Colonic mucosa (tissue), 4 donors: ENCODE results near the gene TOMM40. TPM values are rescaled to one million over a fixed set of nuclear protein-coding genes. Genes with fewer than 3 reads are reported as not detected.

Experiments used
- DNase-seq: peaks from one replicate; pipeline ENCODE4 v3.0.0-alpha.2; 2020
- H3K27ac ChIP-seq: fragments of 200-600 bp; one replicate; pipeline ENCODE4 v1.8.0; 2021
- H3K27me3 ChIP-seq: fragments of 200-600 bp; one replicate; pipeline ENCODE4 v1.8.0; 2021
- H3K36me3 ChIP-seq: fragments of 200-600 bp; one replicate; pipeline ENCODE4 v1.8.0; 2021
- H3K4me1 ChIP-seq: fragments of 200-600 bp; one replicate; pipeline ENCODE4 v1.8.0; 2021; ENCODE audit warnings: mild to moderate bottlenecking
- H3K4me3 ChIP-seq: fragments of 200-600 bp; one replicate; pipeline ENCODE4 v1.8.0; 2021
- H3K9ac ChIP-seq, 2 donors: one replicate each; pipeline ENCODE4 v1.7.0; 2013; ENCODE audit warnings: control low read depth in 2 of 2, low read depth in 2 of 2, low read length in 2 of 2
- H3K9me3 ChIP-seq: fragments of 200-600 bp; one replicate; pipeline ENCODE4 v1.8.0; 2021
- intact Hi-C: fragments of 100-400 bp; cut with DNase I; formaldehyde crosslinking; loops from one replicate; pipeline ENCODE4 v1.14.1; 2022
- total RNA-seq, 2 donors: library from RNA; stranded (reverse); fragmentation: NEBNext Ultra II Directional in 1 of 2; extraction: Animal tissue kit (Norgen Biotek cat#: 25700) in 1 of 2; gene quantifications; one replicate each; pipeline ENCODE4 v1.2.1, GENCODE V29; 2021
- TF ChIP-seq, protein P1 (sequence below): fragments of 200-600 bp; IDR thresholded peaks from one replicate; pipeline ENCODE4 v1.8.0; 2022; ENCODE audit warnings: antibody characterized with exemption, mild to moderate bottlenecking
- donor health status: healthy.
- donor health status: DM: no; HTN: no; CAD: no.
- donor health status: DM: no; HTN: no; CAD: no.

The TOMM40 gene
- total RNA-seq, 2 donors from 2014 or later = 60.0 to 167 TPM

DNA sequence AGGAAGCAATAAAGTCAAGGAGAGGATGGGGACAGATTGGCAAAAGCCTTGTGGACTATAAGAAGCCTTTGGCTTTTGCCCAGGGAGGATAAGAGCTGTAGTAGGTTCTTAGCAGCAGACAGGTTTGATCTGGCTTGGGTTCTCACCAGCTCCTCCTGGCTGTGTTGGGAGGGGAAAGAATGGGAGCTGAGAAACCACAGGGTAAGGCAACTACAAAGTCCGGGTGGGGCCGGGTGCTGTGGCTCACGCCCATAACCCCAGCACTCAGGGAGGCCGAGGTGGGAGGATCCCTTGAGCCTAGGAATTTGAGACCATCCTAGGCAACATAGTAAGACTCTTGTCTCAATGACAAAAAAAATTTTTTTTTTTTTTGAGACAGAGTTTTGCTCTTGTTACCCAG, 24.4 kb upstream of the TOMM40 start:
- Histone ChIP-seq H3K36me3 (peaks cover 3% of the 10 kb centered on the region), H3K9ac (no peak overlapping the region), H3K27ac (no peak overlapping the region), H3K4me3 (no peak overlapping the region), H3K9me3 (no peaks in the 10 kb centered on the region), H3K4me1 (no peaks in the 10 kb centered on the region), H3K27me3 (no peaks in the 10 kb centered on the region)
- TF ChIP-seq, protein P1, sequence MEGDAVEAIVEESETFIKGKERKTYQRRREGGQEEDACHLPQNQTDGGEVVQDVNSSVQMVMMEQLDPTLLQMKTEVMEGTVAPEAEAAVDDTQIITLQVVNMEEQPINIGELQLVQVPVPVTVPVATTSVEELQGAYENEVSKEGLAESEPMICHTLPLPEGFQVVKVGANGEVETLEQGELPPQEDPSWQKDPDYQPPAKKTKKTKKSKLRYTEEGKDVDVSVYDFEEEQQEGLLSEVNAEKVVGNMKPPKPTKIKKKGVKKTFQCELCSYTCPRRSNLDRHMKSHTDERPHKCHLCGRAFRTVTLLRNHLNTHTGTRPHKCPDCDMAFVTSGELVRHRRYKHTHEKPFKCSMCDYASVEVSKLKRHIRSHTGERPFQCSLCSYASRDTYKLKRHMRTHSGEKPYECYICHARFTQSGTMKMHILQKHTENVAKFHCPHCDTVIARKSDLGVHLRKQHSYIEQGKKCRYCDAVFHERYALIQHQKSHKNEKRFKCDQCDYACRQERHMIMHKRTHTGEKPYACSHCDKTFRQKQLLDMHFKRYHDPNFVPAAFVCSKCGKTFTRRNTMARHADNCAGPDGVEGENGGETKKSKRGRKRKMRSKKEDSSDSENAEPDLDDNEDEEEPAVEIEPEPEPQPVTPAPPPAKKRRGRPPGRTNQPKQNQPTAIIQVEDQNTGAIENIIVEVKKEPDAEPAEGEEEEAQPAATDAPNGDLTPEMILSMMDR = no peak
- intact Hi-C loops = no loop called here
- peak; percentile 57 for DNase-seq

DNA sequence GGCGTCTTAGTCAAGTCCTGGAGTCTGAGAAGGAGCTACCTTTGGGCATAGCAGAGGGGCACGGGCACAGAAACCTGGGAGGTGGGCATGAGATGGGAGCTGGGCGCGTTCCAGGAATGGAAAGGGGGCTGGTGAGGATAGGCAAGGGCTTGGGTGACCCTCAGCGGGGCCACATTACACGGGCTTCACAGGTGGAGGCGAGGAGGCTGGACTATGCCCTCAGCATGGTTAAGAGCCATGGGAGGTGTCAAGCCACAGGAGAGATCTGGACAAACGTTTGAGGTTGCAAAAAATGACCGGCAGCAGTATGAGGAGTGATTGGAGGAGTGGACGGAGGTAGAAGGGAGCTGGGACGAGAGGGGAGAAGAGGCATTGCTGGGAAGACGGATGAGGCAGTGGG, 23.5 kb upstream of the TOMM40 start:
- Histone ChIP-seq H3K4me1 (no peaks in the 10 kb centered on the region), H3K27me3 (no peaks in the 10 kb centered on the region), H3K27ac (no peak overlapping the region), H3K36me3 (peaks cover 12% of the 10 kb centered on the region), H3K4me3 (no peak overlapping the region), H3K9ac (no peak overlapping the region), H3K9me3 (no peaks in the 10 kb centered on the region)
- no peak for DNase-seq
- intact Hi-C loops = no loop called here
- TF ChIP-seq, protein P1 = no peak

DNA sequence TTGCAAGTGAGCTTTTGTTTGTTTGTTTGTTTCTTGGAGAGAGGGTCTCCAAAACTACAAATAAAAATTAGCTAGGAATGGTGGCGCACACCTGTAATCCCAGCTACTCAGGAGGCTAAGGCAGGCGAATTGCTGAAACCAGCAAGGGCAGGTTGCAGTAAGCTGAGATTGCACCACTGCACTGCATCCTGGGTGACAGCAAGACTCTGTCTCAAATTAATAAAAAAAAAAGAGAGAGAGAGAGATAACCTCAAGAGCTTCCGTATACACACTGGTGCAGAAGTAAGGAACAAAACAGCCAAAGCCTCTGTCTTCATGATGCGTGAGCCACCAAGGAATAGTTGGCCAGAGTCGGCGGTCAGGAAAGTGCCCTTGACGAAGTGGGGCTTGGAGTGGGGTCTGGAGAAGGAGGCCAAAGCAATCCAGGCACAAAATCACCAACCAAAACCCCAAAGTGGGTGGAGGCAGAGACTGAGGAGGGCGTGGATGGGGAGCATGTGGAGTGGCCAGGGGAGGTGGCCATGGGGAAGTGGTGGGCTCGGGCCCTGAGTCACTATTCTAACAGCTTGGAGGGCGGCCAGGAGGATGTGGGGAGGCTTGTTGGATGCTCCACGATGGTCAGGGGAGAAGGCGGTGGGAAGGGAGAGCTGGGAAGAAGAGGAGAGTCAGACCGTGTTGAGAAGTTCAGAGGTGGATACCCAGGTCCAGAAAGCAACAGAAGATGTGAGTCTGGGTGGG, 21.2 kb upstream of the TOMM40 start:
- Histone ChIP-seq H3K27me3 (no peaks in the 10 kb centered on the region), H3K27ac (peak overlapping the region; percentile 27), H3K9ac (no peak overlapping the region), H3K4me1 (no peaks in the 10 kb centered on the region), H3K9me3 (no peaks in the 10 kb centered on the region), H3K4me3 (no peak overlapping the region), H3K36me3 (peaks cover 12% of the 10 kb centered on the region)
- DNase-seq = no peak
- TF ChIP-seq, protein P1 = no peak
- intact Hi-C loops = no loop called here

DNA sequence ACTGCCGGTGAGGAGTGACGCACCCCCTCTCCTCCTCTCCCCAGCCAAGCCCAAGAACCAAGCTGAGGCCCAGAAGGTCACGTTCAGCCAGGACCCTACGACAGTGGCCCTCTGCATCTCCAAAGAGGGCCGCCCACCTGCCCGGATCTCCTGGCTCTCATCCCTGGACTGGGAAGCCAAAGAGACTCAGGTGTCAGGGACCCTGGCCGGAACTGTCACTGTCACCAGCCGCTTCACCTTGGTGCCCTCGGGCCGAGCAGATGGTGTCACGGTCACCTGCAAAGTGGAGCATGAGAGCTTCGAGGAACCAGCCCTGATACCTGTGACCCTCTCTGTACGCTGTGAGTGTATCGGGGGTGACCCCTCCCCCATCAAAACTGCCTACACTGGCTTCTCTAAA, 19.2 kb upstream of the TOMM40 start:
- H3K27ac ChIP-seq = no peak overlapping the region
- DNase-seq = no peak
- peaks cover 12% of the 10 kb centered on the region for H3K36me3 ChIP-seq
- H3K9me3 ChIP-seq = no peaks in the 10 kb centered on the region
- H3K4me3 ChIP-seq = no peak overlapping the region
- intact Hi-C loops = no loop called here
- TF ChIP-seq, protein P1 = no peak
- no peak overlapping the region for H3K9ac ChIP-seq
- no peaks in the 10 kb centered on the region for H3K4me1 ChIP-seq
- H3K27me3 ChIP-seq = no peaks in the 10 kb centered on the region

DNA sequence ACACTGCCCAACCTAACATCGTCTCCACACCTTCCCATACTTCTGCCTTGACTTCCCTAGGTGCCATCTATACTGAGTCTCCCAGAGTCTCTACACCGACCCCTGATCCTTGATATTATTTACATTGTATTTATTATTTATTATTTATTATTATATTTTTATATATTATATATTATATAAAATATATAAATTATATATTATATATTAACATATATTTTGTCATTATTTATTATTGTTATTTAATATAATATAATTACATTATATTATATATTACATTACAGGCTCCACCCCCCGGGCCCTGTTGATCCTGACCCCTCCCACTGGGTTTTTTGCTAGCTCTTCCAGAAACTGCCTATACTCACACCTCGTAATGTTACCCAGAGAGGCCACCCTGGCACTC, 18.4 kb upstream of the TOMM40 start:
- no peaks in the 10 kb centered on the region for H3K27me3 ChIP-seq
- TF ChIP-seq, protein P1 = no peak
- no peak overlapping the region for H3K9ac ChIP-seq
- H3K4me3 ChIP-seq = no peak overlapping the region
- H3K9me3 ChIP-seq = no peaks in the 10 kb centered on the region
- H3K4me1 ChIP-seq = no peaks in the 10 kb centered on the region
- H3K27ac ChIP-seq = no peak overlapping the region
- DNase-seq = no peak
- peaks cover 12% of the 10 kb centered on the region for H3K36me3 ChIP-seq
- intact Hi-C loops = no loop called here
